DMS153 treated with DMSO at 0.1 percent for 48 hours (cell line): ENCODE results near the gene NUP85.
A peak's percentile ranks its signal among the peaks of the same experiment; 100 is the strongest.
"Not testable (repeated sequence)": the region's sequence is repeated elsewhere in the genome, so short reads cannot be mapped to it uniquely, and the experiment has no call there.

Source experiments
- DNase-seq: peaks from one replicate; lab custom pipeline; 2025; ENCODE audit not compliant: unreplicated experiment; lab: John Stamatoyannopoulos, UW

NUP85 gene

GRCh38 chr17:75240394-75241142, 35.1 kb downstream of the NUP85 start:
- DNase-seq = no peak

- no peak for DNase-seq
Measured at GRCh38 chr17:75241143-75241430, 35.6 kb downstream of the NUP85 start.

- no peak for DNase-seq
Measured at GRCh38 chr17:75241502-75241901, 36.0 kb downstream of the NUP85 start.

- DNase-seq = no peak
Measured at GRCh38 chr17:75241996-75242460, 36.5 kb downstream of the NUP85 start.

- DNase-seq = no peak
Measured at GRCh38 chr17:75242461-75243042, 37.1 kb downstream of the NUP85 start.

GRCh38 chr17:75244133-75244866, 38.8 kb downstream of the NUP85 start:
- DNase-seq = no peak

- DNase-seq = no peak
Measured at GRCh38 chr17:75245011-75245410, 39.5 kb downstream of the NUP85 start.

- DNase-seq = no peak
Measured at GRCh38 chr17:75246404-75246803, 40.9 kb downstream of the NUP85 start.

GRCh38 chr17:75249564-75249963, 44.1 kb downstream of the NUP85 start:
- no peak for DNase-seq

GRCh38 chr17:75250009-75250471, 44.6 kb downstream of the NUP85 start:
- DNase-seq = no peak

GRCh38 chr17:75252039-75252816, 46.7 kb downstream of the NUP85 start:
- no peak for DNase-seq

GRCh38 chr17:75255954-75256698, 50.6 kb downstream of the NUP85 start:
- DNase-seq = not testable (repeated sequence)

- DNase-seq = not testable (repeated sequence)
Measured at GRCh38 chr17:75257228-75257627, 51.7 kb downstream of the NUP85 start.

GRCh38 chr17:75260641-75261335, 55.3 kb downstream of the NUP85 start:
- DNase-seq = no peak

GRCh38 chr17:75261336-75262111, 56.0 kb downstream of the NUP85 start, which contains the start of the genes GGA3 and MRPS7:
Gene GGA3 (minus strand): TSS chr17:75261606. CDS start chr17:75261587, 19 bp downstream.
Gene MRPS7 (plus strand): TSS chr17:75261879. CDS start chr17:75261901, 22 bp downstream.
- peak; percentile 78 for DNase-seq

GRCh38 chr17:75262112-75262606, 56.7 kb downstream of the NUP85 start:
- no peak for DNase-seq

- no peak for DNase-seq
Measured at GRCh38 chr17:75263055-75263454, 57.6 kb downstream of the NUP85 start.

- no peak for DNase-seq
Measured at GRCh38 chr17:75265614-75266315, 60.3 kb downstream of the NUP85 start.
